Body of pancreas (tissue), 4 donors: ENCODE results near the gene NPTN.

Source experiments
- POLR2A ChIP-seq, 3 donors: fragments of 450-650 bp; IDR thresholded peaks; one replicate each; pipeline ENCODE4 v1.6.1; 2016; ENCODE audit warnings: antibody characterized with exemption in 3 of 3, mild to moderate bottlenecking in 2 of 3
- TF ChIP-seq, protein P1 (sequence below), 7 experiments: fragments of 450-650 bp in 4 of 7; fragments of 200-600 bp in 3 of 7; sonication (generic) in 3 of 7; IDR thresholded peaks; one replicate each; pipeline ENCODE4 v1.5.1; 2016 to 2019; ENCODE audit warnings: antibody characterized with exemption in 7 of 7

- TF ChIP-seq, protein P1, sequence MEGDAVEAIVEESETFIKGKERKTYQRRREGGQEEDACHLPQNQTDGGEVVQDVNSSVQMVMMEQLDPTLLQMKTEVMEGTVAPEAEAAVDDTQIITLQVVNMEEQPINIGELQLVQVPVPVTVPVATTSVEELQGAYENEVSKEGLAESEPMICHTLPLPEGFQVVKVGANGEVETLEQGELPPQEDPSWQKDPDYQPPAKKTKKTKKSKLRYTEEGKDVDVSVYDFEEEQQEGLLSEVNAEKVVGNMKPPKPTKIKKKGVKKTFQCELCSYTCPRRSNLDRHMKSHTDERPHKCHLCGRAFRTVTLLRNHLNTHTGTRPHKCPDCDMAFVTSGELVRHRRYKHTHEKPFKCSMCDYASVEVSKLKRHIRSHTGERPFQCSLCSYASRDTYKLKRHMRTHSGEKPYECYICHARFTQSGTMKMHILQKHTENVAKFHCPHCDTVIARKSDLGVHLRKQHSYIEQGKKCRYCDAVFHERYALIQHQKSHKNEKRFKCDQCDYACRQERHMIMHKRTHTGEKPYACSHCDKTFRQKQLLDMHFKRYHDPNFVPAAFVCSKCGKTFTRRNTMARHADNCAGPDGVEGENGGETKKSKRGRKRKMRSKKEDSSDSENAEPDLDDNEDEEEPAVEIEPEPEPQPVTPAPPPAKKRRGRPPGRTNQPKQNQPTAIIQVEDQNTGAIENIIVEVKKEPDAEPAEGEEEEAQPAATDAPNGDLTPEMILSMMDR (IDR thresholded peaks at IDR 0.05) = no peak
- no peak for TF ChIP-seq POLR2A (IDR thresholded peaks at IDR 0.05)
Measured at GRCh38 chr15:73597036-73597638, 36.1 kb downstream of the NPTN start.
